Colonic mucosa (tissue), 4 donors: ENCODE measurements around the gene BCAS3. TPM values are rescaled to one million over a fixed set of nuclear protein-coding genes. Genes with fewer than 3 reads are reported as not detected.

ENCODE experiments used
- DNase-seq: peaks from one replicate; pipeline ENCODE4 v3.0.0-alpha.2; 2020
- H3K27ac ChIP-seq: fragments of 200-600 bp; one replicate; pipeline ENCODE4 v1.8.0; 2021
- H3K27me3 ChIP-seq: fragments of 200-600 bp; one replicate; pipeline ENCODE4 v1.8.0; 2021
- H3K36me3 ChIP-seq: fragments of 200-600 bp; one replicate; pipeline ENCODE4 v1.8.0; 2021
- H3K4me1 ChIP-seq: fragments of 200-600 bp; one replicate; pipeline ENCODE4 v1.8.0; 2021; ENCODE audit warnings: mild to moderate bottlenecking
- H3K4me3 ChIP-seq: fragments of 200-600 bp; one replicate; pipeline ENCODE4 v1.8.0; 2021
- H3K9ac ChIP-seq, 2 donors: one replicate each; pipeline ENCODE4 v1.7.0; 2013; ENCODE audit warnings: control low read depth in 2 of 2, low read depth in 2 of 2, low read length in 2 of 2
- H3K9me3 ChIP-seq: fragments of 200-600 bp; one replicate; pipeline ENCODE4 v1.8.0; 2021
- CTCF ChIP-seq: fragments of 200-600 bp; IDR thresholded peaks from one replicate; pipeline ENCODE4 v1.8.0; 2022; ENCODE audit warnings: antibody characterized with exemption, mild to moderate bottlenecking
- intact Hi-C: fragments of 100-400 bp; cut with DNase I; formaldehyde crosslinking; loops from one replicate; pipeline ENCODE4 v1.14.1; 2022
- total RNA-seq, 2 donors: library from RNA; stranded (reverse); fragmentation: NEBNext Ultra II Directional in 1 of 2; extraction: Animal tissue kit (Norgen Biotek cat#: 25700) in 1 of 2; gene quantifications; one replicate each; pipeline ENCODE4 v1.2.1, GENCODE V29; 2021
- donor health status: healthy.
- donor health status: DM: no; HTN: no; CAD: no.
- donor health status: DM: no; HTN: no; CAD: no.

Gene BCAS3
- total RNA-seq, 2 donors from 2014 or later = 11.0 to 17.8 TPM

- Histone ChIP-seq H3K4me3 (no peak overlapping the region), H3K9ac (no peak overlapping the region), H3K27ac (no peak overlapping the region), H3K27me3 (no peaks in the 10 kb centered on the region), H3K36me3 (no peaks in the 10 kb centered on the region), H3K9me3 (no peaks in the 10 kb centered on the region), H3K4me1 (no peaks in the 10 kb centered on the region)
- no peak for DNase-seq
- intact Hi-C loops = no loop called here
- TF ChIP-seq CTCF = no peak
Observed at GRCh38 chr17:61276806-61277205, 599.2 kb downstream of the BCAS3 start.

DNA sequence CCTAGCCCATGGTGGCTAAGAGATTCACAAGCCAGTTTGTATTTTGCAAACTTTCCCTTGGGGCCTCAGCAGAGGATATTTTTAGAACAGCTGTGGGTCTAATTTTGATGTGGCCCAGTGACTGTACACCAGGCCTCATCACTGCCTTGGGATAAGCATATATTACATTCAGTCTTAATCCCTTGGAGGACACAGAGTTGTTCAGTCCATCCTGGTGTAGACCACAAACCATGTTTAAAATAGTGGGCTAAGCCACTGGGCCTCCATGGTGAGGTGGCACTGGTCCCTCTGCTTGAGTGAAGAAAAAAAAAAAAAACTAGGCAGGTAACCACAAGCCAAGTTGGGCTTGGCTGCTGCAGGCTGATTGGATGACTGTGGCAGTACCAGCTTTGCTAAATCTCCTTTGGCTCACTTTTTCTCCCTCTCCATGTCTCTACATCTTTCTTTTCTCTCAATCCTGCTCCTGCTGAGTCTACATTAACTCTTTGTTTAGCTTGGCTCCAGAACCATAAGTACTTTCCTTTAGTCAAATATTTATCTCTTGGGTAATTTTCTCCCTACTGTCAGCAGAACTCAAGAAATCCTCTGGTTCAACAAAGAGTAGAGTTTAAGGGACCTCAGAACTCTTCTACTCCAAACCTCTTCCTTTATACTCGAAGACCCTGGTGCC is 602.0 kb downstream of the BCAS3 start:
- no peak for TF ChIP-seq CTCF
- no peaks in the 10 kb centered on the region for H3K9me3 ChIP-seq
- no peaks in the 10 kb centered on the region for H3K36me3 ChIP-seq
- H3K4me3 ChIP-seq = no peak overlapping the region
- intact Hi-C loops = no loop called here
- no peak for DNase-seq
- H3K9ac ChIP-seq = no peak overlapping the region
- no peaks in the 10 kb centered on the region for H3K4me1 ChIP-seq
- H3K27me3 ChIP-seq = no peaks in the 10 kb centered on the region
- no peak overlapping the region for H3K27ac ChIP-seq

DNA sequence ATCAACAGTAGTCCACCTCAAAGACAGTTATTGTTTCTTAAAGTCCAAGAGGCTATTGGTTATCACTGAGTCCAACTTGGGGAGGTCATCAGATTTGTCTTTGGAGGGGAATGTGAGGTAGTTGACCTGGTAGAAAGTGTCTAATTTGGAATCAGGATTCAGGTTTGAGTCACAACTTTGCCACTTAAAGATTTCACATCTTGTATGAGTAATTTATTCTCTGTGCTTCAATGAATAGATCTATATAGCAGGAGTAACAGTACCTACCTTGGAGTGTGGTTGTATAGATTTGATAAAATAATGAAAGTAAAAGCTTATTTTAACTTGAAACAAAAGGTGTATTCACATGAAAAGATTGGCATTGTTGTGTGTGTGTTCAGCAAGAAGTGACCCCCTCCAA is 602.7 kb downstream of the BCAS3 start:
- no peaks in the 10 kb centered on the region for H3K9me3 ChIP-seq
- no peaks in the 10 kb centered on the region for H3K4me1 ChIP-seq
- no peak overlapping the region for H3K4me3 ChIP-seq
- H3K27ac ChIP-seq = no peak overlapping the region
- no peak for TF ChIP-seq CTCF
- intact Hi-C loops = no loop called here
- no peaks in the 10 kb centered on the region for H3K36me3 ChIP-seq
- no peak for DNase-seq
- H3K27me3 ChIP-seq = no peaks in the 10 kb centered on the region
- H3K9ac ChIP-seq = no peak overlapping the region

DNA sequence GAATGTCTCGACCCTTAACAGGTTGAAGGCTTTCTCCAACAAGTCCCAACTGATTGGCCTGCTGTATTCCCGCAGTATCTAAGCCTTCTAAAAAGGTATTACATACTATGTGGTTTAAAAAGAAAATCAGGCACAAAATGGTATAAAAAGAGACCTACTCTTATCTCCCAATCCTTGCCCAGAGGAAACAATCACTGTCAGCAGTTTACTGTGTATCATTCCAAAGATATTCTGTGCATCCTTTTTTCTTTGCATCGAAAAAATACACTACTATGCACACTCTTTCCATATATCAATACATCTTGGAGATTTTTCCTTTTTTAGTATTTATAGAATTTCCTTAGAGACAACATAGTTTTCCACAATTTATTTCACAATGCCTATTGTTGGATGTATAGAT is 603.2 kb downstream of the BCAS3 start:
- H3K36me3 ChIP-seq = no peaks in the 10 kb centered on the region
- intact Hi-C loops = no loop called here
- no peaks in the 10 kb centered on the region for H3K9me3 ChIP-seq
- no peak overlapping the region for H3K9ac ChIP-seq
- no peak for TF ChIP-seq CTCF
- DNase-seq = no peak
- H3K4me3 ChIP-seq = no peak overlapping the region
- H3K27ac ChIP-seq = no peak overlapping the region
- no peaks in the 10 kb centered on the region for H3K27me3 ChIP-seq
- H3K4me1 ChIP-seq = no peaks in the 10 kb centered on the region

GRCh38 chr17:61282377-61282776 is 604.7 kb downstream of the BCAS3 start:
- Histone ChIP-seq H3K9ac (no peak overlapping the region), H3K36me3 (no peaks in the 10 kb centered on the region), H3K27me3 (no peaks in the 10 kb centered on the region), H3K9me3 (no peaks in the 10 kb centered on the region), H3K4me1 (no peaks in the 10 kb centered on the region), H3K27ac (no peak overlapping the region), H3K4me3 (no peak overlapping the region)
- intact Hi-C loops = no loop called here
- no peak for TF ChIP-seq CTCF
- DNase-seq = no peak
